ENCODE measurements around the gene DHFR2.

GRCh38 chr3:94049267-94049666, 13.4 kb downstream of the DHFR2 start:
- TF ChIP-seq CTCF (IDR thresholded peaks at IDR 0.05) (no peak), POLR2A (IDR thresholded peaks at IDR 0.05) (no peak)

Measured in testis (tissue), 2 donors.